ENCODE measurements around the gene SSC4D. TPM values are rescaled to one million over a fixed set of nuclear protein-coding genes. Genes with fewer than 3 reads are reported as not detected.
"Not testable (repeated sequence)": the region's sequence is repeated elsewhere in the genome, so short reads cannot be mapped to it uniquely, and the experiment has no call there.

Gene SSC4D
- total and polyA plus RNA-seq, 2 experiments from 2014 or later, result 0.43 to 0.66 TPM

GRCh38 chr7:76403780-76404494, 5.6 kb downstream of the SSC4D start:
- H3K9me3 ChIP-seq (ENCODE audit: low read depth), result no peaks in the 10 kb centered on the region
- H3K4me2 ChIP-seq (ENCODE audit: unreplicated experiment), result no peak overlapping the region
- H4K20me1 ChIP-seq (ENCODE audit: insufficient read depth), result no peaks in the 10 kb centered on the region
- H2AFZ ChIP-seq, result no peak overlapping the region
- 94 to 96% methylated on average over 10 of the region's 10 CpGs for WGBS, 2 experiments (ENCODE audit: low coverage in 1 of 2, low lambda C conversion rate in 2 of 2, missing lambda C conversion rate in 2 of 2)
- H3K9ac ChIP-seq, result no peak overlapping the region
- no peaks in the 10 kb centered on the region for H3K4me1 ChIP-seq (ENCODE audit: insufficient read depth)
- no peaks in the 10 kb centered on the region for H3K9me2 ChIP-seq (ENCODE audit: insufficient read depth)
- H3K27ac ChIP-seq, result no peak overlapping the region
- no peaks in the 10 kb centered on the region for H3K36me3 ChIP-seq (ENCODE audit: low read depth)
- H3F3A ChIP-seq (ENCODE audit: insufficient read depth), result no peaks in the 10 kb centered on the region
- TF ChIP-seq EZH2phosphoT487 (IDR thresholded peaks at IDR 0.05; ENCODE audit: insufficient read depth, low read depth), result no peak
- TF ChIP-seq EZH2 (IDR thresholded peaks at IDR 0.05; ENCODE audit: insufficient read depth, poor library complexity, severe bottlenecking), result no peak
- no peak for DNase-seq
- no peaks in the 10 kb centered on the region for H3K79me2 ChIP-seq (ENCODE audit: insufficient read depth)
- no peaks in the 10 kb centered on the region for H3K27me3 ChIP-seq (replicated peaks; ENCODE audit: insufficient read depth)
- in situ Hi-C loops (cut with MboI), result no loop called here
- no peak overlapping the region for H3K4me3 ChIP-seq

GRCh38 chr7:76403097-76403496, 6.4 kb downstream of the SSC4D start:
- H3K4me2 ChIP-seq (ENCODE audit: unreplicated experiment); H3K27me3 ChIP-seq (replicated peaks; ENCODE audit: insufficient read depth); DNase-seq; H3K79me2 ChIP-seq (ENCODE audit: insufficient read depth); H3K9me2 ChIP-seq (ENCODE audit: insufficient read depth); H3K4me1 ChIP-seq (ENCODE audit: insufficient read depth); H3K9ac ChIP-seq; H3K9me3 ChIP-seq (ENCODE audit: low read depth); H2AFZ ChIP-seq; in situ Hi-C loops (cut with MboI); H3F3A ChIP-seq (ENCODE audit: insufficient read depth); H3K27ac ChIP-seq; H4K20me1 ChIP-seq (ENCODE audit: insufficient read depth); H3K36me3 ChIP-seq (ENCODE audit: low read depth); H3K4me3 ChIP-seq: not testable (repeated sequence)
- WGBS, 2 experiments (ENCODE audit: low coverage in 1 of 2, low lambda C conversion rate in 2 of 2, missing lambda C conversion rate in 2 of 2), result 78 to 79% methylated on average over 8 of the region's 8 CpGs

GRCh38 chr7:76400248-76400647, 9.2 kb downstream of the SSC4D start:
- in situ Hi-C loops (cut with MboI), result no loop called here
- Histone ChIP-seq H3K9me2 (ENCODE audit: insufficient read depth) (no peaks in the 10 kb centered on the region), H3K79me2 (ENCODE audit: insufficient read depth) (no peaks in the 10 kb centered on the region), H3K9ac (no peak overlapping the region), H3K4me2 (ENCODE audit: unreplicated experiment) (no peak overlapping the region), H3K27me3 (replicated peaks; ENCODE audit: insufficient read depth) (no peaks in the 10 kb centered on the region), H2AFZ (no peak overlapping the region), H3F3A (ENCODE audit: insufficient read depth) (no peaks in the 10 kb centered on the region), H3K27ac (no peak overlapping the region), H3K4me3 (no peak overlapping the region), H3K4me1 (ENCODE audit: insufficient read depth) (no peaks in the 10 kb centered on the region), H4K20me1 (ENCODE audit: insufficient read depth) (no peaks in the 10 kb centered on the region), H3K9me3 (ENCODE audit: low read depth) (no peaks in the 10 kb centered on the region), H3K36me3 (ENCODE audit: low read depth) (no peaks in the 10 kb centered on the region)
- no peak for TF ChIP-seq EZH2phosphoT487 (IDR thresholded peaks at IDR 0.05; ENCODE audit: insufficient read depth, low read depth)
- no peak for TF ChIP-seq EZH2 (IDR thresholded peaks at IDR 0.05; ENCODE audit: insufficient read depth, poor library complexity, severe bottlenecking)
- no peak for DNase-seq
- 92 to 93% methylated on average over 23 of the region's 23 CpGs for WGBS, 2 experiments (ENCODE audit: low coverage in 1 of 2, low lambda C conversion rate in 2 of 2, missing lambda C conversion rate in 2 of 2)

- peak; percentile 79 for DNase-seq
- no peaks in the 10 kb centered on the region for H3K9me3 ChIP-seq (ENCODE audit: low read depth)
- H4K20me1 ChIP-seq (ENCODE audit: insufficient read depth), result no peaks in the 10 kb centered on the region
- TF ChIP-seq EZH2phosphoT487 (IDR thresholded peaks at IDR 0.05; ENCODE audit: insufficient read depth, low read depth) (no peak), EZH2 (IDR thresholded peaks at IDR 0.05; ENCODE audit: insufficient read depth, poor library complexity, severe bottlenecking) (no peak)
- peak overlapping the region; percentile 70 for H3K4me3 ChIP-seq
- H2AFZ ChIP-seq, result peak overlapping the region; percentile 85
- no peaks in the 10 kb centered on the region for H3K36me3 ChIP-seq (ENCODE audit: low read depth)
- H3K27me3 ChIP-seq (replicated peaks; ENCODE audit: insufficient read depth), result no peaks in the 10 kb centered on the region
- peak overlapping the region; percentile 56 for H3K4me2 ChIP-seq (ENCODE audit: unreplicated experiment)
- no peak overlapping the region for H3K27ac ChIP-seq
- H3K79me2 ChIP-seq (ENCODE audit: insufficient read depth), result no peaks in the 10 kb centered on the region
- H3K9me2 ChIP-seq (ENCODE audit: insufficient read depth), result no peaks in the 10 kb centered on the region
- 18% methylated on average over 30 to 45 of the region's 45 CpGs for WGBS, 2 experiments (ENCODE audit: low coverage in 1 of 2, low lambda C conversion rate in 2 of 2, missing lambda C conversion rate in 2 of 2)
- peak overlapping the region; percentile 63 for H3K9ac ChIP-seq
- H3F3A ChIP-seq (ENCODE audit: insufficient read depth), result no peaks in the 10 kb centered on the region
- in situ Hi-C loops (cut with MboI), result no loop called here
- H3K4me1 ChIP-seq (ENCODE audit: insufficient read depth), result 0 out of 2 replicates have a peak, but pooled peaks cover 3% of the 10 kb centered on the region
Observed at GRCh38 chr7:76397409-76398183, 11.9 kb downstream of the SSC4D start.
